GM18867 (cell line): ENCODE results near the gene C1orf21.

Experiments used
- ATAC-seq: cut with Tn5 transposase; IDR thresholded peaks from one replicate; pipeline ENCODE4 v1.9.1; 2021; ENCODE audit warnings: mild to moderate bottlenecking, moderate library complexity; ENCODE audit not compliant: unreplicated experiment

Gene C1orf21

GRCh38 chr1:184622136-184622823 is 235.5 kb downstream of the C1orf21 start:
- ATAC-seq = no peak

- no peak for ATAC-seq
These were observed 236.6 kb downstream of the C1orf21 start for GRCh38 chr1:184623404-184623803.

- ATAC-seq = no peak
These were observed 237.2 kb downstream of the C1orf21 start for GRCh38 chr1:184624051-184624450.

- ATAC-seq = no peak
These were observed 237.8 kb downstream of the C1orf21 start for GRCh38 chr1:184624626-184625025.

DNA sequence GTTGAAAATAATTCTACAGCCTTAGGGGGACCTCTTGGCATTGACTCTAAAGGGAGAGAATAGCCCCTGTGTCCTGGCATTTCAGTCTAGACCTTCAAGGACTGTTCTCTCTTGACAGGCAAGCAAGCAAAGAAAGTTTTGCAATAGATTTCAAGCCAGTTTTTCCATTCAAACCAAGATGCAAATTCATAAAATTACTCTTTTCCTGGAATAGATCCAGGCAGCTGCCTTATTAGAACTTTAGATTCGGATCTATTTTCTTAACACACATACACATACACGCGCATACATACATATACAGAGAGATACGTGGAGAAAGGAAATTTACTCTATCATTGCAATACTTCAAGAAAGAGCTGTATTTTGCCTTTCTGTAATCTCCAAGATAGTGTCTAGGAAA is 238.4 kb downstream of the C1orf21 start:
- ATAC-seq = no peak

DNA sequence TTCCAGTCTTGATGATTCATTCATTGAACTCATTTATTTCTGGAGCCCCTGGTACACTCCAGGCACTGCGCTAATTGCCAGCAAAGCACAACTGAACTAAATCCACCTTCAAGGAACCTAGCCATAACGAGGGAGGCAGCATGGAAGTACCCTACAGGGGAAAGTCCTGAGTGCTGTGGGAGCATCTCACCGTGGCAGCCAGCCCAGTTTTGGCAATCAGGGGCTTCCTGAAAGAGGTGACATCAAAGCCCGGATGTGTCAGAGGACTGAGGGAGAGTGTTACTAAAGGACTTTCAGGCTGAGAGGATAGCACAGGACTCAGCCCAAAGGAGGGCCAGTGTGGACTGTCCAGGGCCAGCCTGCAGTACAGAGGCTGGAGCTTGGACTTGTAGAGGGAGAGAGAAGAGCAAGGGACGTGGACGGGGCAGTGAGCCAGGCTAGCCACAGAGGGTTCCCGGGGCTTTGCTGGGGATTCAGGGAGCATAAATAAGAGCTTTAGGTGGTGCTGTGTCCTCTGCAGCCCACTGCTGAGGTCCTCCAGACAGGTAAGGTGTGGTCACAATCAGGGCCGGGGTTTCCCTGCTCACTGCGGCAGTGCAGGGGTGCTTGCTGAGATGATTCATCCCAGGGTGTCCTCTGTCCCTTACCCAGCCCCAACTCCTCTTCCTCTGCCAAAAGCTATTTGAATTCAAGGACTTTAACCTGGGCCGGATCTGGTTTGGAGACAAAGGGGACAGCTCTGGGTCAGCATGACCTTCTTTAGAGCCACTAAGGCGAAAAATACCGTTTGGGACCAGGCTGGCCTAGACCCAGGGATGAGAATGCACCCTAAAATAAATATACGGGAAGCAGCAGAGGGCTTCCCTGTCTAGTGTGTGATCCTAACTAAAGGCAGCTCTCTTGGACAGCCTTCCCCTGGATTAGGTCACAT is 239.5 kb downstream of the C1orf21 start:
- ATAC-seq = no peak

GRCh38 chr1:184627007-184627341 is 240.1 kb downstream of the C1orf21 start:
- ATAC-seq = no peak

DNA sequence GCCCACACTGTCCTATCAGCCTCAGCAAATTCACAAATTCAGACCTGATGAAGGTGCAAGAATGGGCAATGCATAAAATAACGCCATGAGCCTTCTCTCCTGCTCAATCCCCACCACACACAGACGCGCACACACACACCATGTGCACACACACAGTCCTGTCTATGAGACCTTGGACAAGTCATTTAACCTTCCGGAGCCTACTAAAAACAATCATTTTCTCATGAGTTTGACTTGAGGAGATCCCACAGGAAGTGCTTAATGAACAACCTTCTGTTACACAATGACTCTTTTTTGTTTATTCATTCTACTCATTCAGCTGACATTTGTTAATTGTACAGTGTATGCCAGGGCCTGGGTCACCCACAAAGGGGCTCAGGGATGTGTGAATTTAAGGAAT is 242.4 kb downstream of the C1orf21 start:
- ATAC-seq = no peak

DNA sequence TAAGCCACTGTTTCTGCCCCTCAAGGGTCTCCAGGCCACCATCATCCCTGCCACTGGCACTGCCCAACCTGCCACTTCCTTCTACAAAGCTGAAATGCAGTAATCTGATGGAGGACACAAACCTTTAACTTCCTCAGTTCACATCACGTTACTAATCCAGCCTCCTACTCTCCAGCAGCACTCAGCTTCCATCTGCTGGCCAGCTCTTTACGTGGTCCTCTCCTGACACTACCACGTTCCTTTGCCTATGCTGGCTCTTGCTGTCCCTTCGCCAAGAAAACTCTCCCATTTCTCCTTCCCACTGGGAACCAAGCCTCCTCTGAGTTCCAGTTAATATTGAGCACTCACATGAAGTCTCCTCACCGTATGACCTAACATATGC is 243.8 kb downstream of the C1orf21 start:
- no peak for ATAC-seq

- no peak for ATAC-seq
These were observed 245.8 kb downstream of the C1orf21 start for GRCh38 chr1:184632415-184633175.

DNA sequence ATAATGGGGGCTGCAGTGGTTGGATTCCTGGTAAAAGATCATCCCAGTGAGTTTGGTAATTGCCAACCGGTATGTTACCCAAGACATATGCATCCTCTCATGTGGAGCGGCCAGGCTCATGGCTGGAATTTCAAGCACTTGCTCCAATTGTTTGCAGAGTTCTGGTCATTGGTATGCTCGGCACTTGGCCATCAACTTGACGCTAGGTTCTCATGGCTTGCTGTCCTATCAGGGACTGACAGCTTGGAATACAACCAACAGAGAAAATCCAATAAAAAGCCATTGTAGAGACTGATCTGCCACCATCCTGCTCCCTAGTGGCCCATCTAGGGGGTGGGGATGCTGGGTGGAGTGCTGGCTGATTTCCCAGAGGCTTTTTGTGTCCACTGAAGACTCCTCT is 247.0 kb downstream of the C1orf21 start:
- no peak for ATAC-seq

DNA sequence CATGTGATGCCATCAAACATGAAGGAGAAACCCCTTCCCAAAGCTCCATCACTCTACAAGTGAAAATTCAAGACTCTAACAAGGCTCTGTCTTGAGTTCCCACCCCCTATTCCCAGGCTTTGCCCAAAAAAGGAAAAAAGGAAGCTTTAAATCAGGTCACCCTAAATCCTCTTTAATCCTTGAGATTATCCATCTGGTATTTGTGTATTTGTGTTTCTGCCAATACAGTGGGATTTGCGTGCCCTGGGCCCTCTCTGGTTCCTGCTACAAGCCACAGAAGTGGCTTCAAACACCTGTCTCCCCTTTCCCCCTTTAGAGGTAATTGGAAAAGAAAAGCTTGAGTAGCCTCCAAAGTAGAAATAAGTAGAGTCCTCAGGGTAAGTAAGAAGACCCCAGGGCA is 247.5 kb downstream of the C1orf21 start:
- no peak for ATAC-seq

- ATAC-seq = no peak
These were observed 248.6 kb downstream of the C1orf21 start for GRCh38 chr1:184635347-184635979.

GRCh38 chr1:184635980-184636431 is 249.2 kb downstream of the C1orf21 start:
- no peak for ATAC-seq

GRCh38 chr1:184637664-184638240 is 250.9 kb downstream of the C1orf21 start:
- ATAC-seq = no peak

GRCh38 chr1:184639205-184639604 is 252.4 kb downstream of the C1orf21 start:
- no peak for ATAC-seq

DNA sequence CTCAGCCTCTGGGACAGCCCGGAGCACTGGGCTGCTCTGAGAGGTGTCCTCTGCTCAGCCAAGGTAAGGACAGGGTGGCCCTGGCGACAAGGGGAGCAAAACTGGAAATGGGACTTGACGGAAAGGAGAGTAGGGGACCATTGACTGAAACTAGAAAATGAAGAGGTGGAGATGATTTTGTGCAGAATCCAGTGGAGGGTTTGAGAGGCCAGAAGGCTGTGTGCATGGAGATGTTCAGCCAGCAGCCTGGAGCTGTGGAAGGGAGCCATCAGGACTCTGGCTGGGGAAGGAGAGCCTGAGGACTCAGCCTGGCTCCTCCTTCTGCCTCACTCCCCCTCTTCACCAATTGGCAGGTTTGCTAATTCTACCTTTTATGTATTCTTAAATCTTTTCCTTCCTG is 253.7 kb downstream of the C1orf21 start:
- no peak for ATAC-seq

DNA sequence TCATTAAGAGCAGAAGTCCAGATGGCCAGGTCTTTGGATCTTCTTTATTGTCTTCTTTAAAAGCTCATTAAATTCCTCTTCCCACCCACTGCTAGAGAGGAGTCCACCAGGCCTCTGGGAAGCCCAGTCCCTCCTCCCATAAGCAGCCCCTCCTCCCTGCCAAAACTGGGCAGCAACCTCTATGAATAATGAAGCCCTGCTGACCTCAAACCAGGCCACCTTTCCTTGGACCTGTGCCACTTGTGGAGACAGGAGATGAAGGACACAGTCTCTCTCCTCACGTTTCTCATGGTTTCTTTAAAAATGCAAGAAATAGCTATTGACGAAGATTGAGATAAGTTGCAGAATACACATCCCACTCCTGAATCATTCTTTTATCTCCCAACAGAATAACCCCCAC is 255.1 kb downstream of the C1orf21 start:
- ATAC-seq = no peak

DNA sequence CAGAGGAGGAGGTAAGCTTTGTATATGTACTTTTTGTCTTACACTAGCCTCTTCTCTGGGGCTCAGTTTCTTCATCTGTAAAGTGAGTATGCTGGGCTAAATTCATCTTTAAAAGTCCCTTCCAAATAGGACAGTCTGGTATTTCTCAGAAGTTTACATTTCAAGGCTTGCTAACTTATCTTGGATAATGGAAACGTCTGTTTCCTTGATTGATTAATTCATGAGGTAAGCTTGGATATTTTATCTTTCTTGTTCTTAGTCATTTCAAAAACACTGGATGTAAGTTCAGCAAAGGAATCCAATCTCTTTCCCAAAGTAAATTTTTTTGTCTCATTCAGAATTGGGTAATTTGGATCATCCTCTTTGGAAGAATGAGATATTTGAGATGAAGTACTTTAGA is 256.8 kb downstream of the C1orf21 start:
- ATAC-seq = no peak

GRCh38 chr1:184644771-184645170 is 257.9 kb downstream of the C1orf21 start:
- ATAC-seq = no peak
